ENCODE data around the gene CBY3. TPM values are rescaled to one million over a fixed set of nuclear protein-coding genes. Genes with fewer than 3 reads are reported as not detected.
"Not testable (repeated sequence)": the region's sequence is repeated elsewhere in the genome, so short reads cannot be mapped to it uniquely, and the experiment has no call there.

The CBY3 gene
- total and polyA plus RNA-seq, 12 donors, result 0.06 TPM; not detected in 11

DNA sequence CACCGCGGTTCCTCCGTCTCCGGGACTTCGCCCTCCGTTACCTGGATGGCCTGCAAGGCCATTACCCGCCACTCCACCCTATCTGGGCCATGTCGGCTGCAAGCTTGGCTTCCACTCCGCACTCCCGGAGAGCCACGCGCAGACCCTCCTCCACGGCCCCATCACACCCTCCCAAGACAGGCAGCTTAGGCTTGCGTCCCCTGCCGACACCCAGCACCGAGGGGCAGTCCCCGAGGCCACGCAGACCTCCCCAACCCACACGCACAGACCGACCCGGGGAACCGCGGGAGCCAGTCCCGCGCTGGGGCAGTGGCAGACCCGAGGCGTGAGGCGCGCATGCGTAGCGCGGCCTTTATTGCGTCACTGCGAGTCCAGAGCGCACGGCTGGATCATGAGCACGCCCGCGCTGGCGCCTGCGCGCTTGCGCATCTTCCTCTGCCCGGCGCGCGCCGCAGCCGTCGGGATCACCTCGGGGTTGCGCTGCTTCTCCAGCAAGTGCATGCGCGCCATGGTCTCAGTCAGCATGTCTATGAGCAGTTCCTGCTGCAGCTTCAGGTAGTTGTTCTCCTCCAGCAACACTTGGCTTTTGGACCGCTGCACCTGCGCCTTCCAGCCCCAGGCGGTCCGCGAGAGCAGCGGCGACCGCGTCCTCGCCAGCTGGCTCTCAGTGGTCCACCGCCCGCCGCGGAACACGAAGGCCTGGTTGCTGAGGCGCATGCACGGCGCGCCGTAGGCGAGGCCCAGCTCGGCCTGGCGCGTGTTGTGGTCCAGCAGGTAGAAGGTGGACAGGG lies 2.4 kb downstream of the CBY3 start:
- ATAC-seq, result peak; percentile 97 to 99 (median 98)
- H3K9me3 ChIP-seq, result no peaks in the 10 kb centered on the region
- DNase-seq, result peak; percentile 95 to 97
- H3K4me3 ChIP-seq, result peak overlapping the region; percentile 57 to 95 (median 82)
- intact Hi-C loops (cut with DNase I), result loop anchor here in 3 of 10 donors (1.0 kb wide), 1 partner anchor 20 kb away; the partner anchor contains the start of gene CANX (in 3 of the 3)
- peaks cover 10 to 36% (median 22%) of the 10 kb centered on the region in 9 donors for H3K4me1 ChIP-seq
- 0% methylated on average over 78 of the region's 78 CpGs for WGBS, 2 donors
- H3K27ac ChIP-seq, result peak overlapping the region; percentile 23 to 95 (median 90)
- no peaks in the 10 kb centered on the region for H3K27me3 ChIP-seq
- H3K36me3 ChIP-seq, result peaks cover 0 to 6% (median 0%) of the 10 kb centered on the region in 9 donors
- TF ChIP-seq, protein P1, sequence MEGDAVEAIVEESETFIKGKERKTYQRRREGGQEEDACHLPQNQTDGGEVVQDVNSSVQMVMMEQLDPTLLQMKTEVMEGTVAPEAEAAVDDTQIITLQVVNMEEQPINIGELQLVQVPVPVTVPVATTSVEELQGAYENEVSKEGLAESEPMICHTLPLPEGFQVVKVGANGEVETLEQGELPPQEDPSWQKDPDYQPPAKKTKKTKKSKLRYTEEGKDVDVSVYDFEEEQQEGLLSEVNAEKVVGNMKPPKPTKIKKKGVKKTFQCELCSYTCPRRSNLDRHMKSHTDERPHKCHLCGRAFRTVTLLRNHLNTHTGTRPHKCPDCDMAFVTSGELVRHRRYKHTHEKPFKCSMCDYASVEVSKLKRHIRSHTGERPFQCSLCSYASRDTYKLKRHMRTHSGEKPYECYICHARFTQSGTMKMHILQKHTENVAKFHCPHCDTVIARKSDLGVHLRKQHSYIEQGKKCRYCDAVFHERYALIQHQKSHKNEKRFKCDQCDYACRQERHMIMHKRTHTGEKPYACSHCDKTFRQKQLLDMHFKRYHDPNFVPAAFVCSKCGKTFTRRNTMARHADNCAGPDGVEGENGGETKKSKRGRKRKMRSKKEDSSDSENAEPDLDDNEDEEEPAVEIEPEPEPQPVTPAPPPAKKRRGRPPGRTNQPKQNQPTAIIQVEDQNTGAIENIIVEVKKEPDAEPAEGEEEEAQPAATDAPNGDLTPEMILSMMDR (IDR thresholded peaks at IDR 0.05), result peak in 1 of 9 donors; percentile 5

DNA sequence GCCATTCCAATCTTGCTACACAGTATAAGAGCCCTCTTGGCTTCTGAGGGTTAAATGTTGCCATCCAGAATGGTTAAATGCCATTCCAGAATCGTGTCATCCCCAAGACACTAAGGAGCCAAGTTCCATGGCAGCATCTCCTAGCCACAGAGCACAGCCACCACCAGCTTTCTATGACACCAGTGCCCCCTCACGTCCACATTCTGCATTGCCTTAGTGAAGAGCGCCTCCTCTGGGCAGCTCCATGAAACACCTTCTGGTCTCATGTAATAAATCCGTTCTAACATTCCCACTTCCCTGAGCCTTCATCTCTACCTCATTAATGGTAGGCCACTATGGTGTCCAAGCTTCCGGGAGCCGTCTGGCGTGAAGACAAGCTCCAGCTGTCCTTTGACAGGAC lies 12.4 kb downstream of the CBY3 start:
- no peaks in the 10 kb centered on the region for H3K27me3 ChIP-seq

DNA sequence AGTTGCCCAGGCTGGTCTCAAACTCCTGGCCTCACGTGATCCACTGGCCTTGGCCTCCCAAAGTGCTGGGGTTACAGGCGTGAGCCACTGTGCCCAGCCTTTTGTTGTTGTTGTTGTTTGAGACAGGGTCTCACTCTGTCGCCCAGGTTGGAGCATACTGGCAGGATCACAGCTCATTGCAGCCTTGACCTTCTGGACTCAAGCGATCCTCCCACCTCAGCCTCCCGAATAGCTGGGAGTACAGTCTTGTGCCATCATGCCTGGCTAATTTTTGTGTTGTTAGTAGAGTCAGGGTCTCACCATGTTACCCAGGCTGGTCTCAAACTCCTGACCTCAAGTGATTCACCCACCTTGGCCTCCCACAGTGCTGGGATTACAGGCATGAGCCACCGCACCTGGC lies 19.2 kb downstream of the CBY3 start:
- peaks cover 0 to 48% (median 4%) of the 10 kb centered on the region in 9 donors for H3K36me3 ChIP-seq
- 94 to 97% methylated on average over 6 of the region's 6 CpGs for WGBS, 2 donors
- not testable (repeated sequence) for ATAC-seq, H3K27me3 ChIP-seq, H3K27ac ChIP-seq, H3K4me3 ChIP-seq, DNase-seq, H3K9me3 ChIP-seq, H3K4me1 ChIP-seq
- intact Hi-C loops (cut with DNase I), result loop anchor here in 3 of 10 donors (2.0 to 10.0 kb wide), 2 partner anchors 23 to 243 kb away; partner anchors contain the start of gene TBC1D9B (in 2 of the 3)

More for the DNA sequence above, 12.4 kb downstream of the CBY3 start:
- Histone ChIP-seq H3K4me3 (no peak overlapping the region), H3K27ac (no peak overlapping the region), H3K4me1 (no peaks in the 10 kb centered on the region), H3K9me3 (no peaks in the 10 kb centered on the region), H3K36me3 (peaks cover 0 to 29% (median 4%) of the 10 kb centered on the region in 9 donors)
- TF ChIP-seq, protein P1 (IDR thresholded peaks at IDR 0.05), result peak in 8 of 9 donors; percentile 10 to 74 (median 52)
- 46 to 61% methylated on average over 7 of the region's 7 CpGs for WGBS, 2 donors
- intact Hi-C loops (cut with DNase I), result loop anchor here in 2 of 10 donors (10.0 kb wide), 1 partner anchor 236 kb away; the partner anchor contains the start of gene TBC1D9B (in 2 of the 2)
- peak in 1 of 8 donors; percentile 22 for ATAC-seq
- peak in 1 of 2 donors; percentile 14 for DNase-seq

GRCh38 chr5:179658179-179658856 lies 22.5 kb downstream of the CBY3 start:
- H3K4me1 ChIP-seq; H3K9me3 ChIP-seq; H3K27me3 ChIP-seq; intact Hi-C loops (cut with DNase I); DNase-seq: not testable (repeated sequence)
- ATAC-seq, result peak in 5 of 8 donors; percentile 5 to 46 (median 16)
- H3K4me3 ChIP-seq, result peak overlapping the region; percentile 41 to 63 (median 56)
- TF ChIP-seq, protein P1 (IDR thresholded peaks at IDR 0.05), result peak in 1 of 9 donors; percentile 4
- H3K27ac ChIP-seq, result peak overlapping the region in 6 of 10 donors; percentile 19 to 56 (median 48)
- WGBS, 2 donors, result 7 to 8% methylated on average over 10 of the region's 29 CpGs
- H3K36me3 ChIP-seq, result peaks cover 0 to 18% (median 0%) of the 10 kb centered on the region in 9 donors
